Fibroblast of peridontal ligament (primary cell): ENCODE results near the gene DAD1.

Source experiments
- DNase-seq: peaks from one replicate; pipeline ENCODE4 v3.0.0-alpha.2; 2010; ENCODE audit errors: extremely low read depth

Gene DAD1

GRCh38 chr14:22537436-22538310 lies 51.4 kb downstream of the DAD1 start:
- DNase-seq, result no peak

- DNase-seq, result peak; percentile 88
Measured at GRCh38 chr14:22536853-22537338, 52.1 kb downstream of the DAD1 start.

DNA sequence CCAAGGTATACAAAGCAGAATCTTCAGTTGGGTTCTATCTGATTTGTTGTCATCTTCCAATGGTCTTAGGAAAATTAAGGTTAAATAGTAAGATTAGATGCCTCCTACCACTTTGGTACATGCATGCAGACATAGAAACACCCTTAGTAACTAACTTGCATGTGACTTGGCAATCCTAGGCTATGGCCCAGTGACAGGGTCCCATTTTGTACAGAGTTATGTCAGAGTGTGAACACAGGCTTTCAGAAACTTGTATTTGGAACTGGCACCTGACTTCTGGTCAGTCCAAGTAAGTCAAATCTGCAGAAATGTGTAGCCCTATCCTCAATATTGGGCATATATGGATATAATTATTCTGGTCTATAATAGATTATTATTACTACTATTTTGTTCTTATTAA lies 53.1 kb downstream of the DAD1 start:
- DNase-seq, result no peak

DNA sequence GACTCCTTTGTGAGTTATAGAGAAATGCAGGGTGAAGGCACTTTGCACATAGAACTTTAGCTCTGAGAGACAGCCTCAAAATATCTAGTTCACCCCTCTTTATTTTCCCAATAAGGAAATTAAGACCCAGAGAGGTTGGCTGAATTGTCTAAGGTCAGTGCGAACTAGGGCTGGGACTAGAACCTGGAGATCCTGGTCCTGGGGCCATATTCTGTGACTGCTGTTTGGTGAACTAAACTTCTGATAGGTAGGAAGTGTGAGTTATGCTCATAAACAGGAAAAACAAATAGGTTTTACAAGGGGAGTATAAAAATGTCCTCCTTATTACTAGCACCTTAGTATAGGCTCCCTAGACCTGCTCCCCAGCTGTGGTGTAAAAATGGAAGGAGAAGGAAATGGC lies 53.9 kb downstream of the DAD1 start:
- DNase-seq, result no peak

GRCh38 chr14:22534547-22534946 lies 54.5 kb downstream of the DAD1 start:
- DNase-seq, result no peak

- DNase-seq, result no peak
Measured at GRCh38 chr14:22533739-22534359, 55.2 kb downstream of the DAD1 start.

DNA sequence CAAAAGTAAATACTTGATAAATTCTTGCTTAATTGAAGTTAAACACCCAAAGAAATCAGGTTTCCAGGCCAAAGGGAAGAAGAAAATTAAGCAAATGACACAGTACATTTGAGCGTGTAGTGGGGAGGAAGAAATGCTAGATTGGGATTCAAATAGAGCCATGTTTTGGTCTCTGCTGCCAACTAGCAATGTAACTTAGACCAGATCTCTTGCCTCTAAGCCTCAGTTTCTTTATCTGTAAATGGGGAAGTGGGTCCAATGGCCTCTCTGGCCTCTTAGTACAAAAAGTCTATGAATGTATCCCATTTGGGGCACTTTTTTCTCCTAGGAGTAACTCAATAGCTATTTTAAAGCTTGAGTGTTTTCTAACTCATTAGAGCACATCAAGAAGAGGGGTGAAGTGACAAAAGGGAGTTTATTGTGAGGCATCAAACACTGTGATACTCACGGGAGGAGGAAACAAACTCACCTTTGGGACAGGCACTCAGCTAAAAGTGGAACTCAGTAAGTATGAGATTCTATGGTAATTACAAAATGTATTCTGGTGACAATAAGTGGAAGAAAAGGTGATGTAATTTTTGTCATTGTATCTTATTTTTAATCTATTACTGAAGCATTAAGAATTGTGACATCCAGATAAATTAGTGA lies 55.8 kb downstream of the DAD1 start:
- no peak for DNase-seq

GRCh38 chr14:22532345-22533056 lies 56.5 kb downstream of the DAD1 start:
- peak; percentile 60 for DNase-seq

DNA sequence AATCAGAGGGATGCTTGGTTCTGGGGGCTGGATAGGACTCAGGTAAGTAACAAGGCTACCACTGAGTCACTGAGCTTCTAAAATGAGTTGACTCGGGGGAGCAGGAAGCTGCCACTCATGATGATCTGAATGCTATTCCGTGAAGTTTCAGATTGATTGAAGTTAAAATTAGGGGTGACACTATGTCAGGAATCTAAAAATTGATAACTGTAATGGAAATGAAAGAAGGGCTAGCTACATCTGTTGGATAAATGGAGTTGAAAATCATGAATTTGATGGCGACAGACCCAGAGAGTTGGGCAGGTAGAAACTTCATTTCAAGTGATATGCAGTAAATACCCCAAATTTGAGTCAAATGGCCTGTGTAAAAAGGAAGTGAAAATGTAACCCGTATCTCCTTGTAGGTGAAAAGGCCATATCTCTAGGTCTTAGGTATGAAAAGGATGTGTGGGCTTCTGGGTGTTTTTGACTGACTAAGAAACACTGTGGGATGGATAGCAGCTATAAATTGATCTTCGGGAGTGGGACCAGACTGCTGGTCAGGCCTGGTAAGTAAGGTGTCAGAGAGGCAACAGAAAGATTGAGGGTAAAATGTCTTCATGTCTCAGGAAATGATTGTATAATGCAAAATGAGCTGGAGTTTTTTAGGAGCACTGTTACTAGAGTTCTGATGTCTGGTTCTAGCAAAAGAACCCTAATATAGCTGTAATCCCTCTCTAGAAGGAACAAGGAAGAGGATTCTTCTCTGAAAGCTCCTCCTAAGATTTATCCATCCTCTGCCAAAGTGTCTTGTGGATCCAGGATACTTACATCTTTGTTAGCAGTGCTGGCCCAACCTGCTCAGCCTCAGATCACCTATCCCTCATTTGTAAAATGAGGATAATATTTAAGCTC lies 57.3 kb downstream of the DAD1 start:
- no peak for DNase-seq

DNA sequence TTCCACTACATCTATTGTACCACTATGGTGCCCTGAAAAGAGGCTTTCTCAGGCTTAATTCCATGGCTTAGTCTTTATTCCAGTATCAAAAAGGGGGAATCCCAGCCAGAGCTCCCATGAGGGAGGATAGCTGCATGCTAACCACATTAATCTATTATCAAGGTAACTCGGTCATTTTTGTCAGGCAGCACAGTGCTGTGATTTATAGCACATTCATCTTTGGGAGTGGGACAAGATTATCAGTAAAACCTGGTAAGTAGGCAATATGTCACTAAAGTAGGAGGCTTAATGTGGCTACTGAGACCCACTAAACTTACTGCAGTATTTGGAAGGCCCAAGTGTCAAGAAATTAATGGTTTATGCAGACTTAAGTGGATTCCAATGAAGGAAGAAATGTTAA lies 58.9 kb downstream of the DAD1 start:
- DNase-seq, result no peak

- no peak for DNase-seq
Measured at GRCh38 chr14:22526744-22527143, 62.3 kb downstream of the DAD1 start.

- DNase-seq, result no peak
Measured at GRCh38 chr14:22526218-22526617, 62.8 kb downstream of the DAD1 start.

DNA sequence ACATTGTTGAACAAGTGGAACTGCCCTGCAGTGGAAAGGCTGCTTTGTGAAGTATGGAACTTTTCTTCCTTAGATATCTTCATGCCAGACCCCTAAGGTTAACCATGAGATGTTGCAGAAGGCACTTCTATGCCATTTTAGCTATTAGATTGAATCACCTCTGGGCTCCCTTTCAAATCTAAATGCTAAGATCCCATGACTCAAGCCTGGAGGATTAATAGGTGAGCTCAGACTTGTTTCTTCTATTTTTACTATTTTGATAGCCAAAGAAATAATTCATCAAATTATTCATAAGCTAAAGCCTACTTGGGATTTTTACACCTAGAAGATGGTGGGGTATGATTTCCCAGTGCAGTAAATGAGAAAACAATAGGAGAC lies 64.3 kb downstream of the DAD1 start:
- DNase-seq, result no peak

- DNase-seq, result no peak
Measured at GRCh38 chr14:22524115-22524783, 64.8 kb downstream of the DAD1 start.

DNA sequence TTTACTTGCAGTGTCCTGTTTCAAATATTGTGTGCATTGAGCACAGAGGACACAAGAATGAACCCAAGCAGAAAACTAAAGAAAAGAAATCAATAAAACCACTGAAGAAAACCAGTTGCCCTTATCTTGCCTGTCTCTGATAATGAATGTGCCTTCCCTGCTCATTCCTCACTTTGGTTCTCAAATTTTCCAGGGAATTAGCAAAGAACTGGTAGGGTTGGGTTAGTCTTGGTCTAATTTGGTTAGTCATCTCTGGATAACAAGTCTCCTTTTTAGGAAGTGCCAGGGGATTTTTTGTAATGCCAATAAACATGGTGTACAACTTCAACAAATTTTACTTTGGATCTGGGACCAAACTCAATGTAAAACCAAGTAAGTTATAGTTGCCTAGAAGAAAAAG lies 65.7 kb downstream of the DAD1 start:
- DNase-seq, result no peak

- no peak for DNase-seq
Measured at GRCh38 chr14:22522466-22522957, 66.5 kb downstream of the DAD1 start.

DNA sequence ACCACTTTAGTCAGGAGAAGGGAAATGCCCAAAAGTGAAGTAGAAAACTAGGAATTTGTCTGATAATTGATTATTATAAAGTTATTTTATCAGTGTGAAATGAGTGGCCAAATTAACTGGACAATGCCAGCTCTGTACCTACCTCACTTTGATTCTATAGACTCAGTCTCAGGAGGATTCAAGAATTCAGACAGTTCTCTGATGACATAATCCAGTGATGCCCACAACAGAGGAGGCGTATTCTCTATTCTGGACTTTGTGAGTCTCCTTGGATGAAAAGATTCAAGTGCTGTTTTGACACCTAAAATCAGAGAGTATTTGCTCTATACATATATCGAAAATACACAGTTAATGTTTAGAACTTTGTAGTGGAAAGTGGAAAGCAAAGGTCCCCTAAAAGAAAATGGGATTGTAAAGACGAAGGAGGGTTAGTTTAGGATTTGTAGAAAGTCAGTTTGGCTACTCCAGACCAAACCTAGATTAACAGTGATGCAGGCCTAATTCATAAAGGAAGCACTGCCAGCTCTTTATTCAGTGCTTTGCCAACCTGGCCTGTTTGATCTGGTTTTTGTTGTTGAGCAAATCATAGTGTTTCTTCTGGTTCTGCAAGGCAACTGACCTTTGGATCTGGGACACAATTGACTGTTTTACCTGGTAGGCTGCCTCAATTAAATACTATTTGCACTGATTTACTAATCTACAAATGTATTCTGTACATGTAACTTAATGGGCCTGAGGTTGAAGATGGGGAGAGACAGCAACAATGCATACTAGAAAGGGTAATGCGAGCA lies 67.4 kb downstream of the DAD1 start:
- no peak for DNase-seq

- DNase-seq, result no peak
Measured at GRCh38 chr14:22520796-22521195, 68.2 kb downstream of the DAD1 start.

- DNase-seq, result peak; percentile 45
Measured at GRCh38 chr14:22519877-22520685, 68.9 kb downstream of the DAD1 start.
